HG02588 (cell line): ENCODE measurements around the gene CYP20A1.

Source experiments
- ATAC-seq: cut with Tn5 transposase; IDR thresholded peaks from one replicate; pipeline ENCODE4 v1.9.1; 2021; ENCODE audit warnings: mild to moderate bottlenecking, moderate library complexity; ENCODE audit not compliant: unreplicated experiment

Gene CYP20A1

DNA sequence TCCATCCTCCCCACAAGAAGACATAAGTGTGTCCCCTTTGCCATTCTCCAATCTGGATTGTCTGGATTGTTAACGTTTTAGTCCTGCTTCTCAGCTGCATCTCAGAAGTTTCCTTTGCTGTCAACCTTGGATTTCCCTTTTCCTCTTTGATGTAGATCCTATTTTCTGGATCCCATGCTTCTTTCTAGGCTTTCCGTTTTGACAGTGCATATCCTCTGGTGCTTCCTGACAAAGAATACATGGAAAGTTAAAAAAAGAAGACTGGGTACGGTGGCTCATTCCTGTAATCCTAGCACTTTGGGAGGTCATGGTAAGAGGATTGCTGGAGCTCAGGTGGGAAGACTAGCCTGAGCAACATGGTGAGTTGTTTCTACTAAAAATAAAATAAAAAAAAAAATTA, 116.1 kb downstream of the CYP20A1 start:
- no peak for ATAC-seq
